Activated naive CD4-positive, alpha-beta T cell treated with anti-CD3 and anti-CD28 coated beads for 36 hours (primary cell): Measurements from ENCODE around the gene KLHDC8B. TPM values are rescaled to one million over a fixed set of nuclear protein-coding genes. Genes with fewer than 3 reads are reported as not detected.

Source experiments
- total RNA-seq, 2 experiments: library from RNA; stranded (reverse); gene quantifications; one replicate each; pipeline ENCODE4 v1.2.3, GENCODE V29; 2021

Gene KLHDC8B
- total RNA-seq, 2 experiments from 2014 or later, result 1.8 to 2.4 TPM

Other genes starting within 250 kb of the KLHDC8B start
- gene P4HTM, start 181.4 kb upstream of the KLHDC8B start, total RNA-seq, result 10 to 100 TPM; 20.2 to 21.7 TPM
- gene WDR6, start 164.2 kb upstream of the KLHDC8B start, total RNA-seq, result 100 to 1,000 TPM; 119 to 120 TPM
- 10 to 100 TPM; 19.5 to 19.7 TPM for gene DALRD3, start 153.0 kb upstream of the KLHDC8B start, total RNA-seq
- 100 to 1,000 TPM; 113 to 115 TPM for gene NDUFAF3, start 149.5 kb upstream of the KLHDC8B start, total RNA-seq
- gene IMPDH2, start 142.2 kb upstream of the KLHDC8B start, total RNA-seq, result 100 to 1,000 TPM; 565 to 593 TPM
- gene QRICH1, start 77.5 kb upstream of the KLHDC8B start, total RNA-seq, result 100 to 1,000 TPM; 100 to 111 TPM
- gene QARS1, start 66.8 kb upstream of the KLHDC8B start, total RNA-seq, result 100 to 1,000 TPM; 265 to 281 TPM
- gene USP19, start 50.8 kb upstream of the KLHDC8B start, total RNA-seq, result 10 to 100 TPM; 44.3 to 46.5 TPM
- not detected for gene LAMB2, start 38.5 kb upstream of the KLHDC8B start, total RNA-seq
- 10 to 100 TPM; 11.8 to 12.8 TPM for gene CCDC71, start 5.3 kb upstream of the KLHDC8B start, total RNA-seq
- 1 to 10 TPM; 1.7 TPM for gene C3orf62, start 105.6 kb downstream of the KLHDC8B start, total RNA-seq
- 10 to 100 TPM; 68.0 to 69.7 TPM for gene USP4, start 168.5 kb downstream of the KLHDC8B start, total RNA-seq
- gene GPX1, start 186.8 kb downstream of the KLHDC8B start, total RNA-seq, result 100 to 1,000 TPM; 198 to 202 TPM
- 100 to 1,000 TPM; 463 to 491 TPM for gene RHOA, start 240.4 kb downstream of the KLHDC8B start, total RNA-seq
- 1 to 10 TPM; 9.4 to 9.5 TPM for gene TCTA, start 240.8 kb downstream of the KLHDC8B start, total RNA-seq